Activated T-cell treated with anti-CD3 and anti-CD28 coated beads, Interleukin-2, amount 50 U/mL, for 1 hour (primary cell): ENCODE measurements around the gene ANKMY1.
"Not testable (repeated sequence)": the region's sequence is repeated elsewhere in the genome, so short reads cannot be mapped to it uniquely, and the experiment has no call there.

Experiments used
- DNase-seq: peaks from one replicate; pipeline ENCODE4 v3.0.0-alpha.2; 2020

The ANKMY1 gene

DNA sequence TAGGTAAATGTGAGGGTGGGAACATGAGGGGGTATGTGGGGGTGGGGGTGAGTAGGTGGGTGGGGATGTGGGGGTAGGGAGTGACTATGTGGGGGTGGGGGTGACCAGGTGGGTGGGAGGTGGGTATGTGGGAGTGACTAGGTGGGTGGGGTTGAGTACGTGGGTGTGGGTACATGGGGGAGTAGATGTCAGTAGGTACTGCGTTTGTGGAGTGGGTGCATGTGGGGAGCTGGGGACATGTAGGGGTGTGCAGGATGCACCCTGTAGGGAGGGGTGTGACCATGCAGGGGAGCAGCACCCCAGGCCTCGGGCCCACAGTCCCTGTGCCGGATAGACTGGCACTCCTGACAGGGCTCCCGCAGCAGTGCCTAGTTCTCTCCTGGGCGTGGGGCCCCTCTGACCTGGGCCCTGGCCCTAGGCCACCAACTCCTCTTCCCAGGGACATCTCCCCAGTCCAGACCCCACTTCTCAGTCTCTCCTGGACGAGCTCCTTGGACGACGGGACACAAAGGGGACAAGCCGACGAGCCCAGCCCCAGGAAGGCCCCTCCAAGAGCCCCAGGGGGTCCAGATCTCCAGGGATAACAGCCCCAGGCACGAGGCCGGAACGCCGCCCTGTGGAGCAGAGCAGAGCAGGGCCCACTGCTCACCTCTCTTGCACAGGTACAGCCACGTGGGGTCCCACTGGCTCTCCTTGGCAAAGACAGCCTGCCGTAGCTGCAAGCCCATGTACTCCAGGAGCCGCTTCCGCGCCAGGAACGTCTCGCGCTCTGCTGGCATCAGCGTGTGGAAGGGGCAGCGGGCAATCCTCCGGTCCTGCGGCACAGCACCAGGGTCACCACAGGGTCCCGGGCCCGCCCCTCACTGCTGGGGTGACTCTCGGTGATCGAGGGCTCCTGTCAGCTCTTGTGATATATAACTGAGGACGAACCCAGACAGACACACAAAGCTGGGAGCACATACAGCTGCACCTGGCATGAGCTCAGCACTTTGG lies 58.2 kb downstream of the ANKMY1 start:
- DNase-seq: peak; percentile 15

DNA sequence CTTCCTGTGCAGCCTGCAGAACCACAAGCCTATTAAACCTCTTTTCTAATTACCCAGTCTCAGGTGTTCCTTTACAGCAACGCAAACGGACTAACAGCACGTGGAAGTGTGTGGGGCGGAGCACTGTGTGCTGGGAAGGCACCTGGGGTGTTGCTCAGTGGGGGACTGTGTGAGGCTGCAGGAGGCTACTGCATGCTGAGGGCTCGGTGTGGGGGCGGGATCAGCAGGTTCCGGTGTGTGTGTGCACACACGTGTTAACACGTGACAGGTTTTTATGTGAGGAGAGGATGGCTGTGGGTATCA lies 58.9 kb downstream of the ANKMY1 start:
- no peak for DNase-seq

DNA sequence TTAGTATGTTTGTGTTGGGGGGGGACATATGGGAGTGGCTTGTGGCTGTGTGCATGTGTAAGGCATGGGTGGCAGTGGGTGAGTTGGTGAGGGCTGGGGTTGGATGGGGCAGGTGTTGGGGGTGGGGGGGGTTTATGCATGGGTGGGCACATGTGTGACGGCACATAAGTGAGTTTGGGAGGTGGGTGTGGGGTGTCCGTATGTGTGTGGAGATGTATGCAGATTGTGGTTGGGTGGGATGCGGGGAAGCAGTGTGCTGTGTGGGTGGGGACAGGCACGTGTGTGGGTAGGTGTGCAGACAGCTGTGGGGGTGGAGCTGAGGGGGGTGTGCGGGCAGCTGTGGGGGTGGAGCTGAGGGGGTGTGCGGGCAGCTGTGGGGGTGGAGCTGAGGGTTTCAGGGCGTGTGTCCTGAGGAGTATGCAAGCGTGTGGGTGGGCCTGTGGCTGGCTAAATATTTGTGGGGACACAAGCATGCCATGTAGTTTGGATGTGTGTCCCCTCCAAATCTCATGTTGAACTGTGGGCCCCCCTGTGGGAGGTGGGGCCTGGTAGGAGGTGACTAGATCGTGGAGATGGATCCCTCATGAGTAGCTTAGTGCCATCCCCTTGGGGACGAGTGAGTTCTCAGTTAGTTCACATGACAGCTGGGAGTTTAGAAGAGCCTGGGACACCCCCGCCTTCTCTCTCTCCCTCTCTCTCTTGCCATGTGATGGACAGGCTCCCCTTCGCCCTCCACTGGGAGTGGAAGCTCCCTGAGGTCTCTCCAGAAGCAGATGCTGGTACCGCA lies 59.4 kb downstream of the ANKMY1 start:
- DNase-seq: peak; percentile 10

DNA sequence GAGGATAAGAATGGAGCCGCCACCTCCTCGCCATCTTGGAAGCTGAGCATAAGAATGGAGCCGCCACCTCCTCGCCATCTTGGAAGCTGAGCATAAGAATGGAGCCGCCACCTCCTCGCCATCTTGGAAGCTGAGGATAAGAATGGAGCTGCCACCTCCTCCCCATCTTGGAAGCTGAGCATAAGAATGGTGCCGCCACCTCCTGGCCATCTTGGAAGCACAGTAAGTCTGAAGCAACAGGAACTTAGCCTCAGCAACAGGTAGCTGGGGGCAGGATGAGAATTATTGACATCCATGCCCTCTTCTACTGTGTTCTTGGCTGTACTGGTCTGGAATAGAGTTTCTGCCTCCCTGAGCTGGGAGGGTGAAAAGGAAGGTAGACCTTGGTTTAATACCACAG lies 60.7 kb downstream of the ANKMY1 start:
- DNase-seq: not testable (repeated sequence)

DNA sequence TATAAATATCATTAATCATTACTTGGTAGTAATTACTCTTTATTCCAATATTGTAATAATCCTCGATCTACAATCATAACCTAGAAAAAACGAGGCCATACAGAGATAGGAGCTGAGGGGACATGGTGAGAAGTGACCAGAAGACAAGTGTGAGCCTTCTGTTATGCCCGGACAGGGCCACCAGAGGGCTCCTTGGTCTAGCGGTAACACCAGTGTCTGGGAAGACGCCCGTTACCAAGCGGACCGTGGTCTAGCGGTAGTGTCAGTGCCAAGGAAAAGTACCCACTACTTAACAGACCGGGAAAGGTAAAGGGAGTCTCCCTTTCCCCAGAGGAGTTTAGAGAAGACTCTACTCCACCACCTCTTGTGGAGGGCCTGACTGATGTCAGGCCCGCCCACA lies 62.8 kb downstream of the ANKMY1 start:
- peak; percentile 9 for DNase-seq

DNA sequence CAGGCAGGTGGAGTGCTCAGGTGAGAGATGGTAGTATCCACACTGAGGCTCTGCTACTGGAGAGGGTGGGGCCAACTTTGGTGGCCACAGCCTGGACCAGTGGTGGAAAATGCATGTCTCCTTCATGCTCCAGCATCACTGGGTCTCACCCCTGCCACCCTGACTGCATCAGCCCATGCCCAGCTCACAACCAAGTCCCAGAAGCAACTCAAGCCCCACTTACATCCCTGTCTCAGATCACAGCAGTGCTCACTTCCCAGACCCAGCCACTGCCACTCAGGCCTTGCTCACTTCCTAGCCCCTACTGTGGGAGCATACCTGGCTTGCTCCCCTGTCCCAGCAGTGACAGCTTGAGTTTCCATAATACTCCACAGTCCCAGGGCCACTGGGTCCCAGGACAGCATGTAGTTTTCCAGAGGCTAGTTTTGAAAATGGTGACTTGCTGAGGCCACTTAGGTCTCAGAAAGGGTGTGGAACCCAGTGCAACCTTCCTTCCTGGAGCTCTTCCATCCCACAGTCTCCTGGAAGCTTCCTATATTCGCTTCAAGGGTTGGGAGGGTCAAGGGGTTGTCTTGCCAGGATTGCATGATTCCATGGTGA lies 63.5 kb downstream of the ANKMY1 start:
- DNase-seq: no peak

DNA sequence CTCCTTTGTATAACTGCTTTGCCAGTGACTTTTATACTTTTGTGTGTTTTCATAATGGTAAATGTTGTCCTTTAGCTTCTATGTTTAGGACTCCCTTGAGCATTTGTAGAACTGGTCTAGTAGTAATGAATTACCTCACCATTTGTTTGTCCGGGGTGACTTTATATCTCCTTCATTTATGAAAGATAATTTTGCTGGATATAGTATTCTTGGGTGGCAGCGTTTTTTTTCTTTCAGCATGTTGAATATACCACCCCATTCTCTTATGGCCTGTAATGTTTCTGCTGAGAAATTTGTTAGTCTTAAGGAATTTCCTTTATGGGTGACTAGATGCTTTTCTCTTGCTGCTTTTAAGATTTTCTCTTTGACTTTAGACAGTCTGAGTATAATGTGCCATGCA lies 66.3 kb downstream of the ANKMY1 start:
- no peak for DNase-seq

DNA sequence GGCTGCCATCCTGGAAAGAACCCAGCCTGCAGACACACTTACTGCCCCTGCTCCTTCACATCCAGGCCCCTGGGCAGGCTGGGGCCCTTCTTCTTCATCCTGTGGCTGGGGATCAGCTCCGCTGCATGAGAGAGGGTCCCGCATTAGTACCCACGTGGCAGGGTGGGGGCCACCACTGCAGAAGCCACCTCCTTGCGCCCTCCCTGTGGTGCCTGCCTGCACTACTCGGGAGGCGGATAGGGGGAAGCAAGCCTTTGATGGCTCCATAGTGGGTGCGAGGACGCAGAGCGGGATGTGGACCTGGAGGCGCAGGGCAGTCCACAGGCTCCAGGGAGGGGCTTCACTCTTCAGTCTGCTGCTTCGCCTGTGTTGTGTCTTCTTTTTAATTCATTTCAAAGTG lies 75.6 kb downstream of the ANKMY1 start:
- no peak for DNase-seq

DNA sequence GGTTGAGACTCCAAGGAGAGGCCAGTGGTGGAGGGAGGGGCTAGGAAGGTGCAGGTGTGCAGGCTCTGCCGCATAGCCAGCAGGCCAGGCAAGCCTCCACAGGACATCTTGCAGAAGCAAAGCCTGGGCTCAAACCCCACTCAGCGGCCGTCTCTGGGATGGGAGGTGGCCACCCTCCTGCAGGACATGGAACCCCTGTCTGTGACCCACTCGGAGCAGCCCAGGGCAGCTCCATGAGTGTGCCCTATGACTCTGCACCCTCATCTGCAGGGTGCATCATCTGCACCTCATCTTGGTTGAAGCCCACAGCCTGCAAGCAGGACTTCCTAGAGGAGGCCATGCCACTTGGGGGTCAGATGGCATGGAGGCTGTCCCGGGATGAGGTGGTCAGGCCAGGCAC lies 76.1 kb downstream of the ANKMY1 start:
- no peak for DNase-seq

DNA sequence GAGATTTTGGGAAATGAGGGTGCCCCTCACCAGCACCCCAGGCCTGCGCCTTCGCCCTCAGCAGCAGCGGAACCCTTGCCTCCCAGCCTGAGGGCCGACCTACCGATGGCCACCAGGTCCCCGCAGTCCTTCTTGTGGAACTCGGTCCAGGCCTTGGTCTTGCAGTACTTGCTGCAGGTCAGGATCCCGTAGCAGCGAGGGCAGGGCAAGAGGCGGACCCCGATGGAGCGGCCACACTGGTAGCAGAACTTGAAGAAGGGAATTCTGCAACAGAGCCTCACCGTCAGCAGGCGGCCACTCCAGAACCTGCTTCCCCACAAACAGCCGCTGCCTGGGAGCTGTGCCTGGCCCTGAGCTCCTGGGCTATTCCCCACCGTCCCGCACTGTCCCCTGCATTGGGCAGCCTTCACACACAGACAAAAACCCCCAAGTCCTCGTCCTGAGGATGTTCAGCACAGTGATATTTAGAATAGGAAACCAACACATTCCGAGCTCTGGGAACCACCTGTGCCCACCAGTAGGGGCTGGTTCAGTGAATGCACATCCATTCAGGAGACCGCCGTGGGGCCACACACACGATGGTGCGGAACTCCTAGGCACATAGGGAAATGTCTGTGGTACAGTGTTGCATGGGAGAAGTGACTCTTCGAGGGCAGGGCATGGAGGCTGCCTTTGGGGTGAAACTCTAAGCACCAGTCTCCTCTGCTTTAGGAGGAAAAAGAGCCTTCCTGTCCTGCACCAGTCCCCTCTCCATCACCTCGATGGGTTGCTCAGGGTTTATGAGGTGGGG lies 76.8 kb downstream of the ANKMY1 start:
- peak; percentile 10 for DNase-seq

DNA sequence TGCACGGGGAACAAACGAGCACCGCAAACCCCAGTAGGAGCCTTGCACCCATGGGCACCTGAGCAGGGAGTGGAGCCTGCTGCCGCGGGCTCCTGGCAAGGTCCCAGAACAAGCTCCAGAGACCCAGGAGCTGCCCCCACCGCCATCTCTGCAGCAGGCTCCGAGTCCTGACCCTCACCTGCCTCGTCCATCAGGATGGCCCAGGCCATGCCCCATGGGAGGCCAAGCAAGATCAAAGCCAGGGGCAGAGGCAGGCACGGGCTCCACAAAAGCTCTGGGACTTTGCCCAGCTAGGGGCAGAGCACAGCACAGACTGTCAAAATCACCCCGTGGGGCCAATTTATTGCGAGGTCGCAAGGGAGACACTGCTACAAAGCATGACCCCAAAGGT lies 78.7 kb downstream of the ANKMY1 start:
- peak; percentile 9 for DNase-seq

DNA sequence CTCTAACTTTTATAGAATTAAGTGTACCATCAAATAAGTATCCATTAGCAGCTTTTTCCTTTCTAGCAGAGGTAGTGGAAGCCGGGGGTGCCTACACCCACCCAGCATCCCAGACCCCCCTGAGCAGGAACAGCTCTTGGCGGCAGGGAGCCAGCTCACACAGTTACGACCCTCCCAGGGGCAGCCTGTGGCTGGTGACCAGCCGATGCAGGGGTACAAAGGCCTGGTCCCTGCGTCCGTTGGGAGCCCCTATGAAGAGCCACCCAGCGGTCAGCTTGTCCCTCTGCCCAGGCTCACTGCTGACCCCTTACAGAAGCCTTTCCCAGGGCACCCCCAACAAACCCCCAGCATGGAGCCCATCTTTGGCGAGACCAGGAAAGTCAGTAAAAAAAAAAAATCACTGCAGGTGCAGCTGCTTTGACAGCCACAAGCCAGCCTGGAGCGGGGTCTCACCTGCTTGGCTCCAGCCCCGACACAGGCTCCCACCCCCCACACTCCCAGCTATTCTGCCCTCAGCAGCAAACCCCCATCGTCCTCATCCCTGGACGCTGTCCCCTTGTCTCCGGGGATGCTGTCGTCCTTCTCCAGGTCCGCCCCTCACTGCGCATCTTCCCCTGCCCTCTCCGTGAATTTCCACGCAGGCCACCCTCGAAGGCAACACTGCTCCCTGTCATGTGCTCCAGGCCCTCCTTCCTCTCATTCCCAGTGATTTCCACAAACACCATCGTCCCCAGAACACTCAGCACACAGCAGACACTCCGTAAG lies 79.3 kb downstream of the ANKMY1 start:
- no peak for DNase-seq

DNA sequence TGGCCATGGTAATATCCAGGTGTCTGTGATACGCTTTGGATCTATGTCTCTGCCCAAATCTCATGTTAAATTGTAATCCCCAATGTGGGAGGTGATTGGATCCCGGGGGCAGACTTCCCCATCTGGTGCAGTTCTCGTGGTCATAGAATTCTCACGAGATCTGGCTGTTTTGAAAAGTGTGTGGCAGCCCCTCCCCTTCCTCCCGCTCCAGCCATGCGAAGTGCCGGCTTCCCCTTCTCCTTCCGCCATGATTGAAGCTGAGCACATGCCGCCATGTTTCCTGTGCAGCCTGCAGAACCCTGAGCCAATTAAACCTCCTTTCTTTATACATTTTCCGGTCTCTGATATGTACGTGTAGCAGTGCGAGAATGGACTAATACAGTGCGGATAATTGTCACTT lies 79.9 kb downstream of the ANKMY1 start:
- DNase-seq: no peak

DNA sequence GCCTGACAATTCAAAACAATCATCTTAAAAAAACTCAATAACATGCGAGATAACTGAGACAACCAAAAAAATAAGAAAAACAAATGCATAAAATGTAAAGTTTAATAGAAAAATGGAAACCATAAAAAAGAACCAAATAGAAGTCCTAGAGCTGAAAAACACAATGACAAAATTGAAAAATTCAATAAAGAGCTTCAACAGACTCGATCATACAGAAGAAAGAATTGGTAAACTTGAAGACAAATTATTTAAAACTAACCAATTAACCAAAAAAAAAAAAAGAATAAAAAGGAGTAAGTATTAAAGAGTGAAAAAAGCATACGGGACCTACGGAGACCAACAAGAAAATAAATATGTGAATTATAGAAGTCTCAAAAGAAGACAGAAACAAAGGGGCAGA lies 84.6 kb downstream of the ANKMY1 start:
- no peak for DNase-seq

DNA sequence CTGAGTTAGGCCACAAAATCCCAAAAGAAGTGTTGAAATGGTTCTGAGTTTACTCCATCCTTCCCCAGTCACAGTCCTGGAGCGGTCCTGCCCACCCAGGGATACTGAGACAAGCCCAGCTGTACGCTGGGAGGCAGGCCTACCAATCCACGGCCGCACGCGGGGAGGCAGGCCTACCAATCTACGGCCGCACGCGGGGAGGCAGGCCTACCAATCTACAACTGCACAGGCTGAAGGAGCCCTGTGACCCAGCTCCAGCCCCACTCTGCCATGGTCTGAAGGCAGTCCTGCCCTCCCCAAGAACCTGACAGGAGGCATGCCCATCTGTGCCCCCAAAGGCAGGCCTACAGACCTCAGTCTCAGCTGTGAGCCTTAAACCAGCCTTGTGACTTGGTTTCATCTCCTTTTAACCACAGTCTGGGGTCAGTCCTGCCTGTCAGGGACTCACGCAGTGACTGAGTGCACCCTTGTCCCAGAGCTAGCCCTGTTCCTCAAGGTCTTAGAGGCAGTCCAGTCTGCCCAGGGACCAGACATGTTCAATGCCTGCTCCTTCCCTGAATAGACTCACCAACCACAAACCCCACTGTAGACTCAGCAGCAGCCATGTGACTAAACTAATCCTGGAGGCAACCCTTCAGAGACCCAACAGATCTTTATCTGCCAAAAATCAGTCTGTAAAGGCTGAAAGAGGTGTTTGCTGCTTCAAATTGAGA lies 85.6 kb downstream of the ANKMY1 start:
- DNase-seq: no peak

DNA sequence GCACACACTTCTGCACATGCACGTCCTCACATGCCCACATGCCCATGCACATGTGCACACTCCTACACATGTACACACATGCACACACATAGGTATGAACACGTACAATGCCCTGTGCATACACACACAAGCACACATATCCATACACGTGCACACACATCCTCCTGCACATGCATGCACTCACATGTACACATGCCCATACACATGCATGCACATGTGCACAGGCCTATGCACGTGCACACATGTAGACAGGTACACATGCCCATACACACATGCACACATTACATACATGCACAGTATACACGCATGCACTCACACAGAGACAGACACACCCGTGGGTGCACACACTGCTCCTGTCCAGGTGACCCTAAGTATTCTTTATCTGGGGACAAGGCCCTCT lies 88.0 kb downstream of the ANKMY1 start:
- DNase-seq: no peak

DNA sequence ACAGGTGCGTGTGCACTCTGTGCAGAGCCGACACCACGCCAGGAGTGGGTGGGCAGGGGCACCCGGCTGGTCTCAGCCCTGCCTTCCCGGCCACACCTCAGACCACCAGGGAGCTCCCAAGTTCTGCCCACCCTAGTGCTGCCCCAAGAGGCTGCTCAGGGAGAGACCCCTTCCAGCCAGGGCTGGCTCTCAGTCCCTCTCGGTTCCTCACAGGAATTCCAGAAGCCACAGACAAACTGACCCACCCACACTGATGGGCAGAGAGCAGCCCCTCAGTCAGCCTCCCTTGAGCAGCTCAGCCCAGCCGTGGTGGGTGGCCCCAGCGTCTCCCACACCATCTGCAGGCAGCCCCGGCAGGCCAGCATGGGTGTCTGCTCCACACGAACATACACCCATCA lies 88.5 kb downstream of the ANKMY1 start:
- DNase-seq: peak; percentile 11

DNA sequence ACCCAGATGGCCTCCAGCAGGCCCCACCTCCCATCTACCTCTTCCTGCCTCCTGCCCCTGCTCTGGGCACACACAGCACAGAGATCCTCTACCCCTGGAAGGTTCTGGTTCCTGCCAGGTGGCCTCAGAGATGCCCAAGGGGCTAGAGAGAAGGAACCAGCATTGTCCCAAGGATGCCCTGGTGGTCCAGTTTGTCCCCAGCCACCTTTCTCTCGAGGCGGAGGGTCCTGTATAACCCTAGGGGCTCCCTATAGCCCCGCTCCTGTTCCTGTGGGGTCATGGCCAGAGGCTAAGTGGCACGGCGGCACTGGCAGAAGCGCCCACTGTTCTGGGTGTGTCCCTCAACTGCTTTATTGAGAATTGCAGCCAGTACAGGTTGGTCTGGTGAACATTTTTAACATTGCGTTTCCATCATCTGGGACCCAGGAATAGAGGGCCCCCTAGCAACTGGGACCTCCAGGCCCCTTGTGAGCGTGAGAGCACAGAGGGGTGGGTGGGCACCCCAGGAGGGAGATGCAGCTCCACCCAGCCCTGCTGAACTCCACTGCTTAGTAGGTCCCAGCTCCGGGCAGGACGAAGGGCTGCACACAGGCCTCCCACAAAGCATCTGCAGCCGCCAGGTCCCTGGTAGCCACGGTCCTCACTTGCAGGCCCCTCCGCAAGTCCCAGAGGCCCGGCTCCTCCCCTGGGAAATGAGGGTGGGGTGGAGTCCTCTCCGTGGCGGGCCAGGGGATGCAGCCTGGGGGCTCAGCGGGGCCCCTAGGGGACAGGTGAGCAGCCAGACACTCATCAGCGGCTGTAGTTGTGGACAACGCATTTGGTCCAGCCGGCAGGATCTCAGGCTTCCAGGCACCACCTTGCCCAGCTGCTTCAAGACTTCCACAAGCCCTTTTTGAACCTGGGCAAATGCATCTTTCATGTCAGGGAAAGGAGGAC lies 89.2 kb downstream of the ANKMY1 start:
- peak; percentile 6 for DNase-seq

DNA sequence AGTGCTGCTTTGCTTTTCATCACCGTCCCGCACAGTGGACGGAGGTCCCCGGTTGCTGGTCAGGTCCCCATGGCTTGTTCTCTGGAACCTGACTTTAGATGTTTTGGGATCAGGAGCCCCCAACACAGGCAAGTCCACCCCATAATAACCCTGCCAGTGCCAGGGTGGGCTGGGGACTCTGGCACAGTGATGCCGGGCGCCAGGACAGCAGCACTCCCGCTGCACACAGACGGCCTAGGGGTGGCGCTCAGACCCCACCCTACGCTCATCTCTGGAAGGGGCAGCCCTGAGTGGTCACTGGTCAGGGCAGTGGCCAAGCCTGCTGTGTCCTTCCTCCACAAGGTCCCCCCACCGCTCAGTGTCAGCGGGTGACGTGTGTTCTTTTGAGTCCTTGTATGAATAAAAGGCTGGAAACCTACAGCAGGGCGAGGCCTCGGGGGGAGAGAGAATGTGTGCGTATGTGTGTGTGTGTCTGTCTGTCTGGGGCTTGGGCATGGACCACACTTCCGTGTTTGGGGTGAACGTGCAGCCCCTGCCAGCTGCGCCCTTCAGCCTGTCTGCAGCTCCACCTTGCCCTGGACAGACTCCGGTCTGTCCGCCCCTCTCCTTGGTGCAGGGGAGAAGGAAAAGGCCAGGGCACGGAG lies 90.0 kb downstream of the ANKMY1 start:
- peak; percentile 8 for DNase-seq

DNA sequence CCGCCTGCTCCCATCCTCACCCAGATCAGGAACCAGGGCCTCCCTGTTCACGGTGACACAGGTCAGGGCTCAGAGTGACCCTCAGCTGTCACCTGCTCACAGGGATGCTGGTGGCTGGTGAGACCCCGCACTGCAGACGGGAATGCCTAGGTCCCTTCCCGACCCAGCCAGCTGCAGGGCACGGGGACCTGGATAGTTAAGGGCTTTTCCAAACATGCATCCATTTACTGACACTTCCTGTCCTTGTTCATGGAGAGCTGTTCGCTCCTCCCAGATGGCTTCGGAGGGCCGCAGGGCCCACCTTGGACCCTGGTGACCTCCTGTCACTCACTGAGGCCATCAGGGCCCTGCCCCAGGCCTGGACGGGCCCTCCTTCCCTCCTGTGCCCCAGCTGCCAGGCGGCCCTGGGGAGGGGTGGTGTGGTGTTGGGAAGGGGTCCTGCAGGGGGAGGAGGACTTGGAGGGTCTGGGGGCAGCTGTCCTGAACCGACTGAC lies 90.6 kb downstream of the ANKMY1 start:
- DNase-seq: peak; percentile 10
